T-cell (primary cell): ENCODE results near the gene NEURL1B. TPM values are rescaled to one million over a fixed set of nuclear protein-coding genes. Genes with fewer than 3 reads are reported as not detected.

Source experiments
- ATAC-seq, 4 experiments: fragments of 200-7000 bp in 3 of 4; fragments of 150-1000 bp in 1 of 4; cut with Tn5 transposase; replicated peaks in 1 of 4; 1 replicate in 3 of 4; 2 replicates in 1 of 4; pipeline ENCODE4 v1.10.0; 2021; ENCODE audit warnings: moderate library complexity in 3 of 4, mild to moderate bottlenecking in 2 of 4, moderate number of reproducible peaks in 1 of 4
- CTCF ChIA-PET, 2 donors: fragments of 300-600 bp; sonication (Branson Sonifier 250); formaldehyde crosslinking; loops; one replicate each; lab custom pipeline; 2022; ENCODE audit warnings: antibody characterized with exemption in 2 of 2; lab: Charles Lee
- POLR2A ChIA-PET, 2 donors: fragments of 300-600 bp; sonication (Branson Sonifier 250); formaldehyde crosslinking; loops; one replicate each; lab custom pipeline; 2022; ENCODE audit warnings: antibody characterized with exemption in 2 of 2; lab: Charles Lee
- DNase-seq, 35 experiments: peaks; one replicate each; pipeline versions ENCODE4 v3.0.0 to v3.0.0-alpha.2; 2013 to 2023
- H3K27ac ChIP-seq: one replicate; pipeline ENCODE4 v1.5.1; 2013; ENCODE audit warnings: low read length
- H3K27me3 ChIP-seq, 2 experiments: replicated peaks in 1 of 2; 1 replicate in 1 of 2; 2 replicates in 1 of 2; pipeline versions ENCODE4 v1.6.1 to v1.7.0; 2013; ENCODE audit warnings: low read length in 1 of 2, mixed read lengths in 1 of 2; ENCODE audit not compliant: control insufficient read depth in 2 of 2, insufficient read depth in 2 of 2; ENCODE audit errors: extremely low read depth in 1 of 2
- H3K36me3 ChIP-seq, 2 donors: 1 replicate in 1 of 2; 2 replicates in 1 of 2; pipeline versions ENCODE4 v1.6.1 to v1.7.0; 2013; ENCODE audit warnings: low read length in 1 of 2; ENCODE audit not compliant: control insufficient read depth in 2 of 2, insufficient read depth in 1 of 2; ENCODE audit errors: extremely low read depth in 1 of 2
- H3K4me1 ChIP-seq, 2 experiments: 1 replicate in 1 of 2; 2 replicates in 1 of 2; pipeline versions ENCODE4 v1.6.1 to v1.7.0; 2013; ENCODE audit warnings: low read length in 2 of 2, mixed read lengths in 1 of 2; ENCODE audit not compliant: insufficient read depth in 2 of 2, control insufficient read depth in 1 of 2; ENCODE audit errors: extremely low read depth in 1 of 2
- H3K4me3 ChIP-seq, 2 donors: 1 replicate in 1 of 2; 2 replicates in 1 of 2; pipeline versions ENCODE4 v1.5.1 to v1.7.0; 2013; ENCODE audit warnings: mild to moderate bottlenecking in 2 of 2, low read length in 1 of 2, moderate library complexity in 1 of 2; ENCODE audit not compliant: control insufficient read depth in 1 of 2; ENCODE audit errors: extremely low read depth in 1 of 2
- H3K9me3 ChIP-seq: 2 replicates; pipeline ENCODE4 v1.7.0; 2013
- H3K27ac Mint-ChIP-seq, 2 donors: one replicate each; pipeline ENCODE4 v1.8.0; 2020 to 2021; ENCODE audit warnings: mild to moderate bottlenecking in 2 of 2, mixed read lengths in 2 of 2
- H3K27me3 Mint-ChIP-seq, 2 donors: one replicate each; pipeline ENCODE4 v1.8.0; 2021 to 2022; ENCODE audit warnings: mixed read lengths in 2 of 2
- H3K36me3 Mint-ChIP-seq: one replicate; pipeline ENCODE4 v1.8.0; 2021; ENCODE audit warnings: mixed read lengths
- H3K4me1 Mint-ChIP-seq, 3 donors: one replicate each; pipeline ENCODE4 v1.8.0; 2020 to 2022; ENCODE audit warnings: mixed read lengths in 3 of 3, mild to moderate bottlenecking in 1 of 3
- H3K4me3 Mint-ChIP-seq, 3 donors: one replicate each; pipeline ENCODE4 v1.8.0; 2020 to 2022; ENCODE audit warnings: mild to moderate bottlenecking in 3 of 3, mixed read lengths in 3 of 3, moderate library complexity in 3 of 3
- H3K9me3 Mint-ChIP-seq, 3 donors: one replicate each; pipeline ENCODE4 v1.8.0; 2020 to 2022; ENCODE audit warnings: mixed read lengths in 3 of 3
- WGBS: methylation state at CpG from one replicate; pipeline ENCODE4 v1.1.5; 2013; ENCODE audit warnings: missing lambda C conversion rate; ENCODE audit not compliant: insufficient coverage; 5-methylcytosine and 5-hydroxymethylcytosine counted together
- total RNA-seq, 35 experiments: library from RNA in 6 of 35; stranded (reverse) in 6 of 35; fragments of 120-200 nt in 1 of 35; gene quantifications; one replicate each; pipeline versions ENCODE4 v1.2.1 to v1.2.4 and lab custom pipeline; 2013 to 2026

Gene NEURL1B
- total RNA-seq, 5 donors from 2014 or later (not counting 1 experiment from before 2014, with no cell fraction given): 0.07 to 0.64 (median 0.20) TPM

GRCh38 chr5:172616730-172617129 is 24.3 kb upstream of the NEURL1B start:
- Mint-ChIP-seq H3K36me3 (no peaks in the 10 kb centered on the region), H3K27me3 (no peaks in the 10 kb centered on the region), H3K27ac (no peak overlapping the region), H3K4me1 (no peaks in the 10 kb centered on the region), H3K9me3 (peaks cover 3 to 12% (median 3%) of the 10 kb centered on the region in 3 donors), H3K4me3 (no peak overlapping the region)
- Histone ChIP-seq H3K36me3 (no peaks in the 10 kb centered on the region), H3K27ac (no peak overlapping the region), H3K4me3 (no peak overlapping the region), H3K4me1 (no peaks in the 10 kb centered on the region), H3K27me3 (peaks cover 0 to 17% of the 10 kb centered on the region in 2 experiments), H3K9me3 (no peaks in the 10 kb centered on the region)
- no peak for ATAC-seq
- ChIA-PET CTCF (no interaction called here), POLR2A (interaction anchor here in 1 of 2 donors (0.6 kb wide), 1 partner anchor 123 kb away, joined by 3 read pairs; no protein-coding TSS in a partner anchor)
- no peak for DNase-seq
- WGBS: 92% methylated on average over 12 of the region's 16 CpGs

GRCh38 chr5:172617817-172618216 is 23.2 kb upstream of the NEURL1B start:
- Histone ChIP-seq H3K4me3 (no peak overlapping the region), H3K36me3 (no peaks in the 10 kb centered on the region), H3K9me3 (no peaks in the 10 kb centered on the region), H3K4me1 (no peaks in the 10 kb centered on the region), H3K27ac (no peak overlapping the region), H3K27me3 (peaks cover 0 to 10% of the 10 kb centered on the region in 2 experiments)
- no peak overlapping the region for H3K27ac Mint-ChIP-seq
- no peaks in the 10 kb centered on the region for H3K4me1 Mint-ChIP-seq
- H3K4me3 Mint-ChIP-seq: no peak overlapping the region
- ATAC-seq (no peak), DNase-seq (no peak)
- WGBS: 89% methylated on average over 17 of the region's 26 CpGs
- H3K36me3 Mint-ChIP-seq: no peaks in the 10 kb centered on the region
- ChIA-PET POLR2A (no interaction called here), CTCF (no interaction called here)
- H3K27me3 Mint-ChIP-seq: no peaks in the 10 kb centered on the region
- H3K9me3 Mint-ChIP-seq: peaks cover 0 to 12% (median 3%) of the 10 kb centered on the region in 3 donors

GRCh38 chr5:172618574-172619365 is 22.3 kb upstream of the NEURL1B start:
- no peaks in the 10 kb centered on the region for H3K27me3 Mint-ChIP-seq
- ATAC-seq (no peak), DNase-seq (no peak)
- H3K27me3 ChIP-seq: peaks cover 0 to 10% of the 10 kb centered on the region in 2 experiments
- POLR2A ChIA-PET: no interaction called here
- no peaks in the 10 kb centered on the region for H3K4me1 ChIP-seq
- no peak overlapping the region for H3K27ac ChIP-seq
- H3K4me3 ChIP-seq: no peak overlapping the region
- no peak overlapping the region for H3K4me3 Mint-ChIP-seq
- peaks cover 0 to 3% (median 3%) of the 10 kb centered on the region in 3 donors for H3K9me3 Mint-ChIP-seq
- no peaks in the 10 kb centered on the region for H3K36me3 ChIP-seq
- no peaks in the 10 kb centered on the region for H3K9me3 ChIP-seq
- CTCF ChIA-PET: no interaction called here
- 75% methylated on average over 2 of the region's 12 CpGs for WGBS
- H3K27ac Mint-ChIP-seq: no peak overlapping the region
- no peaks in the 10 kb centered on the region for H3K36me3 Mint-ChIP-seq
- H3K4me1 Mint-ChIP-seq: no peaks in the 10 kb centered on the region

- WGBS: 68% methylated on average over 6 of the region's 6 CpGs
- POLR2A ChIA-PET: no interaction called here
- no peak overlapping the region for H3K27ac ChIP-seq
- no peak for DNase-seq
- H3K4me1 Mint-ChIP-seq: no peaks in the 10 kb centered on the region
- CTCF ChIA-PET: interaction anchor here in 1 of 2 donors (0.6 kb wide), 1 partner anchor 149 kb away, joined by 3 read pairs; no protein-coding TSS in a partner anchor
- H3K9me3 ChIP-seq: no peaks in the 10 kb centered on the region
- no peak for ATAC-seq
- H3K27me3 Mint-ChIP-seq: no peaks in the 10 kb centered on the region
- no peak overlapping the region for H3K4me3 ChIP-seq
- H3K9me3 Mint-ChIP-seq: no peaks in the 10 kb centered on the region
- no peaks in the 10 kb centered on the region for H3K36me3 ChIP-seq
- no peaks in the 10 kb centered on the region for H3K36me3 Mint-ChIP-seq
- H3K27me3 ChIP-seq: peaks cover 0 to 12% of the 10 kb centered on the region in 2 experiments
- no peaks in the 10 kb centered on the region for H3K4me1 ChIP-seq
- no peak overlapping the region for H3K27ac Mint-ChIP-seq
- H3K4me3 Mint-ChIP-seq: no peak overlapping the region
These were observed 20.6 kb upstream of the NEURL1B start for GRCh38 chr5:172620506-172620905.

- ATAC-seq: no peak
- Mint-ChIP-seq H3K27ac (no peak overlapping the region), H3K4me3 (no peak overlapping the region), H3K4me1 (no peaks in the 10 kb centered on the region), H3K36me3 (no peaks in the 10 kb centered on the region), H3K27me3 (peaks cover 0 to 8% of the 10 kb centered on the region in 2 donors), H3K9me3 (no peaks in the 10 kb centered on the region)
- WGBS: 83% methylated on average over 11 of the region's 22 CpGs
- Histone ChIP-seq H3K36me3 (no peaks in the 10 kb centered on the region), H3K27ac (no peak overlapping the region), H3K27me3 (peaks cover 0 to 10% of the 10 kb centered on the region in 2 experiments), H3K9me3 (no peaks in the 10 kb centered on the region), H3K4me3 (no peak overlapping the region), H3K4me1 (no peaks in the 10 kb centered on the region)
- no peak for DNase-seq
- ChIA-PET CTCF (no interaction called here), POLR2A (no interaction called here)
These were observed 18.7 kb upstream of the NEURL1B start for GRCh38 chr5:172622091-172623046.

- Mint-ChIP-seq H3K36me3 (no peaks in the 10 kb centered on the region), H3K9me3 (no peaks in the 10 kb centered on the region), H3K27ac (no peak overlapping the region), H3K27me3 (peaks cover 0 to 8% of the 10 kb centered on the region in 2 donors), H3K4me1 (no peaks in the 10 kb centered on the region), H3K4me3 (no peak overlapping the region)
- CTCF ChIA-PET: no interaction called here
- H3K36me3 ChIP-seq: no peaks in the 10 kb centered on the region
- DNase-seq (no peak), ATAC-seq (no peak)
- H3K9me3 ChIP-seq: no peaks in the 10 kb centered on the region
- no peak overlapping the region for H3K27ac ChIP-seq
- no peaks in the 10 kb centered on the region for H3K4me1 ChIP-seq
- POLR2A ChIA-PET: no interaction called here
- WGBS: 84% methylated on average over 6 of the region's 9 CpGs
- H3K4me3 ChIP-seq: no peak overlapping the region
- H3K27me3 ChIP-seq: peaks cover 0 to 5% of the 10 kb centered on the region in 2 experiments
These were observed 17.6 kb upstream of the NEURL1B start for GRCh38 chr5:172623313-172623980.
